Measurements from ENCODE around the gene OBSCN.
"Not testable (repeated sequence)": the region's sequence is repeated elsewhere in the genome, so short reads cannot be mapped to it uniquely, and the experiment has no call there.

Gene OBSCN

DNA sequence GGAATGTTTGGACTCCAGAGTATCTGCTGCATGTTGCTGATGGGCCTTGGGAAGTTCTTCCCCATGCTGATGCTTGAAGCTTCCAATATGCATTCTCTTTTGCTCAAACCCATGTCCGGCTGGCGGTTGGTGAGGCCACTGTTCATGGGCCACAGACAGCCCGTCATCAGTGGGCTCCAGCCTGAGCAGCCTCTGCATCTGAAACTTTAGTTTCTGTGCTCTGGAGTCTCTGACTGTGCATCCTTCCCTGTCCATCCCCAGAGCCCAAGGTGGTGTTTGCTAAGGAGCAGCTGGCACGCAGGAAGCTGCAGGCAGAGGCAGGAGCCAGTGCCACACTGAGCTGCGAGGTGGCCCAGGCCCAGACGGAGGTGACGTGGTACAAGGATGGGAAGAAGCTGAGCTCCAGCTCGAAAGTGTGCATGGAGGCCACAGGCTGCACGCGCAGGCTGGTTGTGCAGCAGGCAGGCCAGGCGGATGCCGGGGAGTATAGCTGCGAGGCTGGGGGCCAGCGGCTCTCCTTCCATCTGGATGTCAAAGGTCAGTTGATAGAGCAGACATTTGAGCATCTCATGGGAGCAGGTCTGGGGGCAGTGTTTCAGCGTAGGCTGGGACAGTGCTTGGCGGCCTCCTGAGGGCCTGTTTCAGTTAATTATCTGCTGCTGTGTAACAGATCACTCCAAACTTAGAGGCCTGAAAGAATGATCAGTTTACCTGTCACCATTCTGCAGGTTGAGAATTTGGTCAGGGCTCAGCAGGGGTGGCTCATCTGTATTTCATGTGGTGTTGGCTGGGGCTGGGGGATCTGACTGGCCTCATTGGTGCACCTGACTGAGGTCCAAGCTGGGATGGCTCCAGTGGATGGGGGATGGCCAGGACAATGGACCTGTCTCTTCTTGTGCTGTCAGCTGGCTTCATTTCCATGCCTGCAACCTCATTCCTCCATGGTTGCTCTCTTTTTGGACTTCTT lies 16.6 kb downstream of the OBSCN start:
- peaks cover 1% of the 10 kb centered on the region for H3K4me1 Mint-ChIP-seq (ENCODE audit: low read depth)
- no peaks in the 10 kb centered on the region for H3K9me3 Mint-ChIP-seq (ENCODE audit: low read depth)
- H3K27ac Mint-ChIP-seq: no peak overlapping the region
- H3K36me3 Mint-ChIP-seq: peaks cover 24% of the 10 kb centered on the region
- no peak overlapping the region for H3K4me3 Mint-ChIP-seq
- H3K27me3 Mint-ChIP-seq: no peaks in the 10 kb centered on the region

DNA sequence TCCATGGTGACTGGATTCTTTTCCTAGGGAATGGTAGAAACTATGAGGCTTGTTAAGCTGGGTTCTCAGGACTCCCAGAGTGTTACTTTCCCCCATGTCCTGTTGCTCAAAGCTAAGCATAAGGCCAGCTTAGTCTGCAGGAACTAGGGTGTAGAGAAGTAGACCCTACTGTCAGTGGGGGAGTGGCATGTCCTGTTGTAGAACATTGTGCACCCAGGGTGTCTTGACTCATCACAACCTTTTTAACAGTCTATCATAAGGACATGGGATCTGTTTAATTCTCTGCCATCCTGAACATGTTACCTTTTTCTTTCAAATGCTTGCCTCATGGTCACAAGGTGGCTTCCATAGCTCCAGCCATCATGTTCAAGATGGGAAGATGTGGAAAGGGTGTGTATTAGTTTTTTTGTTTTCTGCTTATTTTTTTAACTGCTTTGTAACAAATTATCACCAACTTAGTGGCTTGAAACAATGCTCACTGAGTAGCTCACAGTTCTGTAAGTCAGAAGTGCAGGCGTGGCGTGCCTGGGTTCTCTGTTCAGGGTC lies 17.4 kb downstream of the OBSCN start:
- Mint-ChIP-seq H3K36me3 (peaks cover 28% of the 10 kb centered on the region), H3K27me3 (no peaks in the 10 kb centered on the region), H3K9me3 (ENCODE audit: low read depth) (no peaks in the 10 kb centered on the region), H3K4me3 (no peak overlapping the region), H3K4me1 (ENCODE audit: low read depth) (peaks cover 1% of the 10 kb centered on the region), H3K27ac (no peak overlapping the region)

DNA sequence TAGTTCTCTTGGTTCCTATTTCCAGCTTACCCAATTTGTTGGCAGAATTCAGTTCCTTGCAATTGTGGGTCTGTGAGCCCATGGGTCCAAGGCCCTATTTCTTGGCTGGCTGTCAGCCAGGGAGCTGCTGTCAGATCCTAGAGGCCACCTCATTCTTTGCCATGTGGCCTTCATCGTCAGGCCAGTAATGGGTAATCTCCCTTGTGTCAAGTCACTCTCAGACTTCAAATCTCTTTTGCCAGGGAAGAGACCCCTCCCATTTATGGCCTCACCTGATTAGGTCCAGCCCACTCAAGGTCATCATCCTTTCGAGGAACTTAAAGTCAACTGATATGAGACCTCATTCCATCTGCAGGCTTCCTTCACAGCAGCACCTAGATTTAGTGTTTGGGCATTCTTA lies 17.9 kb downstream of the OBSCN start:
- H3K4me1 Mint-ChIP-seq (ENCODE audit: low read depth): peaks cover 1% of the 10 kb centered on the region
- no peak overlapping the region for H3K4me3 Mint-ChIP-seq
- H3K27me3 Mint-ChIP-seq: no peaks in the 10 kb centered on the region
- peaks cover 31% of the 10 kb centered on the region for H3K36me3 Mint-ChIP-seq
- H3K27ac Mint-ChIP-seq: no peak overlapping the region
- no peaks in the 10 kb centered on the region for H3K9me3 Mint-ChIP-seq (ENCODE audit: low read depth)

DNA sequence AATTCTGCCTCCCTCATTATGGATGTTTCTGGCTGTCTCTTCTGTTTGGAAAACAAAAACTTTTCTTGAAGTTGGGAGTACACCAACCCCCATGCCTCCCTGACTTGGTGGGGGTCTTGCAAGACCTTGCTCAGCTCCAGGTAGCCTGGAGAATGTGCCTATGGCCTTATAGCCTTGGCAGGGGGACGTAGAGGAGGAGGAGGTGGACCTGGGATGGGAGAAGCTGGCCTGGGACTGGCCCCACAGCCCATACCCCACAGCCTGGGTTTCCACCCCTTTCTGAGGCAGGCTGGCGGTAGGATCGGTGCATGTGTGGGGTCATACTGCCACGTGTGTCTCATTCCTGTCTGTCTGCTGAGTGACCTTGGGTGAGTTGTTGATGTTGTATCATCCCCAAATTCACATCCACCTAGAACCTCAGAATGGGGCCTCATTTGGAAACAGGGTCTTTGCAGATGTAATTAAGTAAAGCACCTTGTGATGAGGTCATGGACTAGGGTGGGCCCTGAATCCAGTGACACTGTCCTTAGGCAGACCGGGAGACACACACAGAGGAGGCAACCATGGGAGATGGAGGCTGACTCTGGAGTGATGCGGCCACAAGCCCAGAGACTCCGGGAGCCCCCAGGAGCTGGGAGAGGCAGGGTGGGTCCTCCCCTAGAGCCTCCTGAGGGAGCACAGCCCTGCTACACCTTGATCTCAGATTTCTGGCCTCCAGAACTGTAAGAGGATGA lies 18.5 kb downstream of the OBSCN start:
- Mint-ChIP-seq H3K9me3 (ENCODE audit: low read depth) (no peaks in the 10 kb centered on the region), H3K4me3 (no peak overlapping the region), H3K4me1 (ENCODE audit: low read depth) (peaks cover 1% of the 10 kb centered on the region), H3K27ac (no peak overlapping the region), H3K36me3 (peaks cover 31% of the 10 kb centered on the region), H3K27me3 (no peaks in the 10 kb centered on the region)

DNA sequence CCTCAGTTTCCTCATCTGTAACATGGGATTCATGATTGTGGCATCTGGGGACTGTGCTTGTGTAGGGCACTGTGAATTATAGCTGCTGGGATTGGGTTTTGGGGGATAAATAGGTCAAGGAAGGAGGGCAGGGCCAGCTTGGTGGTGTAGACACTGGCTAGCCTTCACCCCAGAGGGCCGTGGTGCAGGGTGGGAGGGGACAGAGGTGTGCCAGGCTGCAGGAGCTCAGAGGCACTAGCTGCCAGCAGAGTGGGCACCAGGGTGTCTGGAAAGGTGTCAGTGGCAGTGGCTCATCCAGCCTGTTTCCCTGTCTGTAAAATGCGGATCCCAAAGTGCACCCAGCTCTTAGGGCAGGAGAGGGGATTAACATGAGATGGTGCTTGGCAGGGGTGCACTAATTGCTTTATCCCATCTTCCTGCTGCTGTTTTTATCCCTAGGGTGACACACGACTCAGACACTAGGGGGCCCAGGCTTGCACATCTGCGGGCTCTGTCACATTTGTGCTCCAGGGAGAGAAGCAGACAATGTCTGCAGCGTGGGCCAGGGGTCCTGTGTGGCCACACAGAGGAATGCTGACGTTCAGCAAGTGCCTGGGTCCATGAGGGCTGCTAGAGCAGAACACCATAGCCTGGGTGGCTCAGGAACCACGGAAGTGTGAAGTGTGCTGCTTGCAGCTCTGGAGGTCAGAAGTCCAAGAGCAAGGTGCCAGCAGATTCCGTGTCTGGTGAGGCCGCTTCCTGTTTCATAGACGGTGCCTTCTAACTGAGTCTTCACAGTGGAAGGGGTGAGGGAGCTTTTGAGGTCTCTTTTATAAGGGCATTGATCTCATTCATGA lies 19.3 kb downstream of the OBSCN start:
- no peaks in the 10 kb centered on the region for H3K27me3 Mint-ChIP-seq
- peaks cover 1% of the 10 kb centered on the region for H3K4me1 Mint-ChIP-seq (ENCODE audit: low read depth)
- H3K9me3 Mint-ChIP-seq (ENCODE audit: low read depth): peaks cover 3% of the 10 kb centered on the region
- no peak overlapping the region for H3K4me3 Mint-ChIP-seq
- H3K36me3 Mint-ChIP-seq: peaks cover 39% of the 10 kb centered on the region
- no peak overlapping the region for H3K27ac Mint-ChIP-seq

DNA sequence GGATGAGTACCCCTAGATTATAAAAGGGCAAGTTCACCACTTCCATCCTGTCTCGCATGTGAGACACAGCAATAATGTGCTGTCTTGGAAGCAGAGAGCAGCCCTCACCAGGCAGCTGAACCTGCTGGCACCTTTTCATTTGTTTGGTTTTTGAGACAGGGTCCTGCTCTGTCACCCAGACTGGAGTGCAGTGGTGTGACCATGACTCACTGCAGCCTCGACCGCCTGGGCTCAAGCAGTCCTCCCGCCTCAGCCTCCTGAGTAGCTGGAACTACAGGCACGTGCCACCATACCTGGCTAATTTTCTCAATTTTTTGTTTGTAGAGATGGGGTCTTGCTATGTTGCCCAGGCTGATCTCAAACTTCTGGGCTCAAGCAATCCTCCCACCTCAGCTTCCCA lies 20.3 kb downstream of the OBSCN start:
- H3K4me1 Mint-ChIP-seq (ENCODE audit: low read depth); H3K27ac Mint-ChIP-seq; H3K4me3 Mint-ChIP-seq; H3K9me3 Mint-ChIP-seq (ENCODE audit: low read depth); H3K27me3 Mint-ChIP-seq: not testable (repeated sequence)
- H3K36me3 Mint-ChIP-seq: peaks cover 46% of the 10 kb centered on the region

DNA sequence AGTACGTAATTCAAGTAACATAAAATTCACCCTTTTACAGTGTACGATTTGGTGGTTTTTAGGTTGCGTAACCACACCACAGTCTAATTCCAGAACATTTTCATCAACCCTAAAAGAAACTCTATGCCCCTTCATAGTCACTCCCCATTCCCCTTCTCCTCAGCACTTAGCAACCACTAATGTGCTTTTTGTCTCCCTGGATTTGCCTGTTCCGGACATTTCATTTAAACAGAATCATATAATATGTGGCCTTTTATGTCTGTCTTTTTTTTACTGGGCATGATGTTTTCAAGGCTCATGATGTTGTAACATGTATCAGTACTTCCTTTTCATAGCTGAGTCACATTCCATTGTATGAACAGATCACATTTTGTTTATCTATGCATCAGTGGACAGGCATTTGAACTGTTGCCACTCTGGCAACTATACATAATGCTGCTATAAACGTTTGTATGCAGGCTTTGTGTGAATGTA lies 20.8 kb downstream of the OBSCN start:
- Mint-ChIP-seq H3K9me3 (ENCODE audit: low read depth) (peaks cover 13% of the 10 kb centered on the region), H3K36me3 (peaks cover 48% of the 10 kb centered on the region), H3K4me3 (no peak overlapping the region), H3K27me3 (no peaks in the 10 kb centered on the region), H3K27ac (peak overlapping the region; percentile 3), H3K4me1 (ENCODE audit: low read depth) (peaks cover 1% of the 10 kb centered on the region)

DNA sequence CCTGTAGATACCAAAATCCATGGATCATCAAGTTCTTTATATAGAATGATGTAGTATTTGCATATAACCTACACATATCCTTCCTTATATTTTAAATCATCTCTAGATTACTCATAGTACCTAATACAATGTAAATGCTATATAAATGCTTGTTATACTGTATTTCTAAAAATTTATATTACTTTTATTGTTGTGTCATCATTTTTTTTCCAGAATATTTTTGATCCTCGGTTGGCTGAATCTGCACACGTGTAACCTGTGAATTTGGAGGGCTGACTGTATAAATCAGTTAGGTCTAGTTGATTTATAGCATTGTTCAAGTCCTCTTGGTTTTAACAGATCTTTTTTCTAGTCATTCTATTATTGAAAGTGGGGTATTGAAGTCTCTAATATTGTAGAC lies 23.3 kb downstream of the OBSCN start:
- Mint-ChIP-seq H3K4me3 (no peak overlapping the region), H3K27ac (no peak overlapping the region), H3K36me3 (peaks cover 46% of the 10 kb centered on the region)

DNA sequence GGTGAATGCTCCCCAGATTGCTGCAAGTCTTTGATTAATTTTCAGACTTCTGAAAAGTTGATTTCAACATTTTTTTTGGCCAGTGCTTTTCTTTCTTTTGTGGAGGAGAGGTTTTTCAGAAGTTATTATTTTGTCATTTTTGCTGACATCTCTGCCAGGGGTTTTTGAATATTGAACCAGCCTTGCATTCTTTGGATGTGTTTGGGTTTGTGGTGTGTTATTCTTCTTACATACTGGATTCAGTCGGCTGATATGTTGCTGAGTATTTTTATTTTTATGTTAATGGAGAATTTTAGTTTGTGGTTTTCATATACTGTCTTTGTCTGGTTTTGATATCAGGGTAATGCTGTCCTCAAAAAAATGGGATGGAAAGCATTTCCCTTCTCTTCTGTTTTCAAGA lies 25.3 kb downstream of the OBSCN start:
- H3K27ac Mint-ChIP-seq: no peak overlapping the region
- H3K4me3 Mint-ChIP-seq: no peak overlapping the region
- peaks cover 28% of the 10 kb centered on the region for H3K9me3 Mint-ChIP-seq (ENCODE audit: low read depth)
- H3K36me3 Mint-ChIP-seq: peaks cover 53% of the 10 kb centered on the region
- peaks cover 9% of the 10 kb centered on the region for H3K4me1 Mint-ChIP-seq (ENCODE audit: low read depth)
- H3K27me3 Mint-ChIP-seq: no peaks in the 10 kb centered on the region

More for the DNA sequence above, 23.3 kb downstream of the OBSCN start:
- peaks cover 3% of the 10 kb centered on the region for H3K4me1 Mint-ChIP-seq (ENCODE audit: low read depth)
- H3K9me3 Mint-ChIP-seq (ENCODE audit: low read depth): peaks cover 24% of the 10 kb centered on the region
- H3K27me3 Mint-ChIP-seq: no peaks in the 10 kb centered on the region

DNA sequence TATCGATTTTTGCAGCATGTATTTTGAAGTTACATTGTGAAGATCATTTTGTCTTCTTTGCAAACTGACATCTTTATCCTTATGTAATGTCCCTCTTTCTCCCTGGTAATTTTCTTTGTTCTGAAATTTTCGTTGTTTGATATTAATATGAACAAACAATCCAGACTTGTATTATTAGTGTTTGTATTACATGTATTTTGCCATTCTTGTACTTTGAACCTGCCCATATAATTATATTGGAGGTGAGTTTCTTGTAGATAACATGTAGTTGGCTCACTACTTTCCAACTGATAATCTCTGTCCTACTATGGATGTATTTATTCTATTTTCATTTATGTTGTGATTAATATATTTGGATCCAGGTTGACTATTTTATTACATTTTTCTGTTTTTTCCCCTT lies 27.1 kb downstream of the OBSCN start:
- Mint-ChIP-seq H3K27ac (peak overlapping the region; percentile 30), H3K9me3 (ENCODE audit: low read depth) (peaks cover 28% of the 10 kb centered on the region), H3K4me1 (ENCODE audit: low read depth) (peaks cover 7% of the 10 kb centered on the region), H3K4me3 (no peak overlapping the region), H3K36me3 (peaks cover 57% of the 10 kb centered on the region), H3K27me3 (no peaks in the 10 kb centered on the region)

DNA sequence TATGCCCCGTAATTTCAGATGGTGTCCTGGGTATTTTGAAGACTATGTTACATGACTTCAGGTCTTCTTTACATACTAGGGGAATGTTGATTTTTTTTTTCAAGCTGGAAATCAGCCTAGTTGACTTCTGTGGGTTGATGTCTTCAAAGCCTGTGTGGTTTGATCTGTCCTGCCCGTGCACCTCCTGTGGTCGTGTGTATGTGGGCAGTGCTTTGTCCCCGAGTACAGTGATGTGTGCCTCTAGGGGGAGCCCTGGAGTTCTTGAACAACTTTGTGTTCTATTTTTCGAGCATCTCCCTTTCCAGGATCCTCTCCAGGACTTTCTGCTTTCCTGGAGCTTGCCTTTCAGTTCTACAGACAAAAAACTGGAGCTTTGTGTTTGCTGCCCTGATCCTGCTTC lies 28.9 kb downstream of the OBSCN start:
- H3K27me3 Mint-ChIP-seq: no peaks in the 10 kb centered on the region
- H3K36me3 Mint-ChIP-seq: peaks cover 59% of the 10 kb centered on the region
- H3K4me3 Mint-ChIP-seq: no peak overlapping the region
- peaks cover 7% of the 10 kb centered on the region for H3K4me1 Mint-ChIP-seq (ENCODE audit: low read depth)
- H3K9me3 Mint-ChIP-seq (ENCODE audit: low read depth): peaks cover 30% of the 10 kb centered on the region
- no peak overlapping the region for H3K27ac Mint-ChIP-seq

DNA sequence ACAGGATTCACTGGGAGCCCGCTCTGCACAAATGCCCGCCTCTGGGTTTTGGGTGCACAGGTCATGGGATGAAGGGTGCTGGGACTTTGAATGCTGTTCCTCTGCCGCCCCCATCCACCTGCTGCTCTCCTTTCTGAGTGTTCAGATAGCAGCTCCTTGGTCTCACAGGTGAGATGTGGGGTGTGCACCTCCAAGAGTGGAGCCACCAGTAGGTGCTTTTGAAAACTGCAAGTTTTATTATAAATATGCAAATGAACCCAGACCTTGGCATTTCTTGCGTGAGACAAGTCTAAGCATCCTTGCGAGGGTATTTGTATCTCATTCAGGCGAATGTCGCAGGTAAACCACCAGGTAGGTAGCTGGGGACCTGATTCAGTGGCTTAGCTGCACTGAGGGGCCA lies 30.2 kb downstream of the OBSCN start:
- no peaks in the 10 kb centered on the region for H3K27me3 Mint-ChIP-seq
- peaks cover 7% of the 10 kb centered on the region for H3K4me1 Mint-ChIP-seq (ENCODE audit: low read depth)

DNA sequence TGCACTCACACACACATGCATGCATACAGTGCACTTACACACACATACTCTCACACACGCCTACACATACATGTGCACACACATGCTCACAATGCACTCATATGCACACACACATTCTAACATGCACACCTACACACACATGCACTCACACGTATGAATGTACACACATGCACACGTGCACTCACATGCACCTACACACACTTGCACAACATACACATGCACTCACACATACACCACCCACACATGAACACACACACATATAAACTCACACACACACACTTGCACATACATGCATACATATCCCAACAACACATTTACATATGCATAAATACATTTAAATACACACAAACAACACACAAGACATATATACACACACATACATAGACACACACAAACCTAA lies 30.6 kb downstream of the OBSCN start:
- Mint-ChIP-seq H3K36me3 (peaks cover 61% of the 10 kb centered on the region), H3K9me3 (ENCODE audit: low read depth) (peaks cover 27% of the 10 kb centered on the region), H3K27ac (no peak overlapping the region), H3K4me1 (ENCODE audit: low read depth) (peaks cover 7% of the 10 kb centered on the region), H3K4me3 (no peak overlapping the region), H3K27me3 (no peaks in the 10 kb centered on the region)

More for the DNA sequence above, 30.2 kb downstream of the OBSCN start:
- Mint-ChIP-seq H3K36me3 (peaks cover 61% of the 10 kb centered on the region), H3K27ac (no peak overlapping the region), H3K9me3 (ENCODE audit: low read depth) (peaks cover 32% of the 10 kb centered on the region), H3K4me3 (no peak overlapping the region)

DNA sequence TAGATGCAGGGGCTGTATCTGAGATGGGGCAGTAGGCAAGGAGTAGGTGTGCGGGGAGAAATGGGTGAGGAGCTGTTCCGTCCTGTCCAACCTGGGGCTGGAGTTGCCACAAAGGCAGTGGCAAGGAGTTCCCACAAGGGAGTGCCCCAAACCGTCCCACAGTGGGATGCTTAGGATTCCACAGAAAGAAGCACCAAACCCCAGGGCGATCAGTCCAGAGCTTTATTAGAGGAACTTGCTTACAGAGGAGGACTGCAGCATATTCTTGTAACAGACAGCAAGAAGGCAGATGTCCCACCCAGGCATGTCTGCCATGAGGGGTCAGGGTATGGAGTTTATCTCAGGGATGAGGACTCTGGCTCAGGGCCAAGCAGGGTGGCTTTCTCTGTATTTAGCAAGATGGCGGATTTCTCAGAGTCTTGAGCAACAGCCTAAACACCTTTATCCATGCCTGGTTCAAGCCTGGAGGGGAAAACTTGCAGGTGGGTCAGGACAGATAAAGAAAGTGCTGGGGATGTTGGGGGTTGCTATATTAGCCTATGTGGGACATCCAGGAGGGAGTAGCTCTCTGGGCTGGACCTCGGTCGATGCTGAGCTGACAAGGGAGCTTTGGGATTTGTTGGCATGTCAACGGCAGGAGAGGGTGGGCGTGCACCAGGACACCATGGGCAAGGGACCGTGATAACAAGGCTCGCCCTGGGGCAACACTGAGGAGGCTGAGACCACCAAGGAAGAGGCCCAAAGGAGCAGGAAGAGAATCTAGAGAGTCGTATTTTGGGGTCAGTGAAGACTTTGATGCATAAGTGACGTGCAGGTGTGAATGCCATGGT lies 32.8 kb downstream of the OBSCN start:
- Mint-ChIP-seq H3K4me1 (ENCODE audit: low read depth) (peaks cover 8% of the 10 kb centered on the region), H3K36me3 (peaks cover 69% of the 10 kb centered on the region), H3K27ac (no peak overlapping the region)

More for the DNA sequence above, 32.8 kb downstream of the OBSCN start:
- no peaks in the 10 kb centered on the region for H3K27me3 Mint-ChIP-seq
- H3K9me3 Mint-ChIP-seq (ENCODE audit: low read depth): peaks cover 24% of the 10 kb centered on the region
- no peak overlapping the region for H3K4me3 Mint-ChIP-seq

All from activated naive CD8-positive, alpha-beta T cell (primary cell).